Adrenal gland (tissue), 5 donors: ENCODE data around the gene CALHM4.

Source experiments
- CTCF ChIP-seq, 6 experiments: fragments of 450-650 bp in 4 of 6; fragments of 200-600 bp in 2 of 6; sonication (generic) in 1 of 6; IDR thresholded peaks; 1 replicate in 5 of 6; 2 replicates in 1 of 6; pipeline versions ENCODE4 v1.5.1 to v1.8.0; 2016 to 2021; ENCODE audit warnings: antibody characterized with exemption in 6 of 6, mild to moderate bottlenecking in 2 of 6, moderate library complexity in 1 of 6
- POLR2A ChIP-seq, 2 donors: fragments of 450-650 bp; IDR thresholded peaks; one replicate each; pipeline ENCODE4 v1.6.1; 2017; ENCODE audit warnings: antibody characterized with exemption in 2 of 2, mild to moderate bottlenecking in 2 of 2, moderate library complexity in 1 of 2
- donor health status: DM: no; HTN: no; CAD: no.

DNA sequence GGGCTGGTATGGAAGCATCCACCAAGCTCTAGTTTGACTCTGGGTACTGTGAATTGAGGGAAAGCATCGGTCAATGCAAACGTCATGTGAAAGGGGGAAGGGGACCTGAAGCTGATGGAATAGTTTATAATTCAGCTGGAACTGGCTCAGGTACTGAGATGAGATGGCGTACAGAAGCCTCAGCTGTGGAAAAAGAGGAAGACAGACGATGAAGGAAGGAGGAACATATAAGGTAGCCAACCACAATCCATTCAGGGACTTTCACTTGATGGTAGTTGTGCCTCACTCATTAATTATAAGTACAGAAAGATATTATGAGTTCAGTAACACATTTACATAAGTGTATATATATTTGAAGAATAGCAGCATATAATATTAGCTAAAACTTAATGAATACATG, 39.4 kb upstream of the CALHM4 start:
- TF ChIP-seq CTCF (IDR thresholded peaks at IDR 0.05) (no peak), POLR2A (IDR thresholded peaks at IDR 0.05) (no peak)
